HCT116 (cell line): Measurements from ENCODE around the gene ASAP2.

ENCODE experiments used
- CEBPB ChIP-seq: IDR thresholded peaks from 2 replicates; pipeline ENCODE4 v1.6.1; 2012; ENCODE audit warnings: low read depth
- EGR1 ChIP-seq: IDR thresholded peaks from 2 replicates; pipeline ENCODE4 v1.6.1; 2012; ENCODE audit warnings: low read depth
- EZH2 ChIP-seq: fragments of 200-600 bp; sonication (generic); IDR thresholded peaks from 2 replicates; pipeline ENCODE4 v1.6.1; 2017; ENCODE audit warnings: antibody characterized with exemption, mixed run types
- EZH2phosphoT487 ChIP-seq: fragments of 200-600 bp; IDR thresholded peaks from 2 replicates; pipeline ENCODE4 v1.6.1; 2018; ENCODE audit warnings: antibody characterized with exemption, borderline replicate concordance
- JUND ChIP-seq: IDR thresholded peaks from 2 replicates; pipeline ENCODE4 v1.6.1; 2012
- POLR2A ChIP-seq: IDR thresholded peaks from 2 replicates; pipeline ENCODE4 v1.7.0; 2011; ENCODE audit warnings: borderline replicate concordance; ENCODE audit not compliant: insufficient read depth, insufficient read length; ENCODE audit errors: extremely low read depth
- POLR2AphosphoS5 ChIP-seq: IDR thresholded peaks from 2 replicates; pipeline ENCODE4 v1.6.1; 2011; ENCODE audit warnings: mild to moderate bottlenecking, low read depth, low read length, moderate library complexity
- SIN3A ChIP-seq: IDR thresholded peaks from 2 replicates; pipeline ENCODE4 v1.6.1; 2012; ENCODE audit warnings: low read depth
- SP1 ChIP-seq: IDR thresholded peaks from 2 replicates; pipeline ENCODE4 v1.6.1; 2012; ENCODE audit warnings: low read depth
- TCF7L2 ChIP-seq: IDR thresholded peaks from 2 replicates; pipeline ENCODE4 v1.7.0; 2011; ENCODE audit warnings: borderline replicate concordance, inconsistent platforms; ENCODE audit not compliant: insufficient read depth, insufficient read length; ENCODE audit errors: extremely low read depth
- TF ChIP-seq, protein P1 (sequence below), 3 experiments: fragments of 200-600 bp in 1 of 3; sonication (generic) in 1 of 3; IDR thresholded peaks in 2 of 3; conservative IDR thresholded peaks in 1 of 3; 2 replicates each; pipeline ENCODE4 v1.5.1; 2012 to 2017; ENCODE audit warnings: low read depth in 2 of 3, low read length in 2 of 3, antibody characterized with exemption in 1 of 3, borderline replicate concordance in 1 of 3, control low read depth in 1 of 3, mild to moderate bottlenecking in 1 of 3, mixed read lengths in 1 of 3, mixed run types in 1 of 3, moderate library complexity in 1 of 3; ENCODE audit not compliant: insufficient read depth in 1 of 3
- TF ChIP-seq, protein P2 (sequence below): IDR thresholded peaks from 2 replicates; pipeline ENCODE4 v1.6.1; 2012
- TF ChIP-seq, protein P3 (sequence below): IDR thresholded peaks from 2 replicates; pipeline ENCODE4 v1.6.1; 2012

DNA sequence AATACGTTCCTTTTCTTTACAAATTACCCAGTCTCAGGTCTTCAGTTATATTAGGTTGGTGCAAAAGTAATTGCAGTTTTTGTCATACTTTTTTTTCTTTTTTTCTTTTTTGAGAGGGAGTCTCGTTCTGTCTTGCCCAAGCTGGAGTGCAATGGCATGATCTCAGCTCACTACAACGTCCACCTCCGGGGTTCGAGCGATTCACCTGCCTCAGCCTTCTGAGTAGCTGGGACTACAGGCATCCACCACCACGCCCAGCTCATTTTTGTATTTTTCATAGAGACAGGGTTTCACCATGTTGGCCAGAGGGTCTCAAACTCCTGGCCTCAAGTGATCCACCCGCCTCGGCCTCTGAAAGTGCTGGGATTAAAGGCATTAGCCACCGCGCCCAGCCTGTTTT is 43.8 kb upstream of the ASAP2 start:
- TF ChIP-seq, protein P1, sequence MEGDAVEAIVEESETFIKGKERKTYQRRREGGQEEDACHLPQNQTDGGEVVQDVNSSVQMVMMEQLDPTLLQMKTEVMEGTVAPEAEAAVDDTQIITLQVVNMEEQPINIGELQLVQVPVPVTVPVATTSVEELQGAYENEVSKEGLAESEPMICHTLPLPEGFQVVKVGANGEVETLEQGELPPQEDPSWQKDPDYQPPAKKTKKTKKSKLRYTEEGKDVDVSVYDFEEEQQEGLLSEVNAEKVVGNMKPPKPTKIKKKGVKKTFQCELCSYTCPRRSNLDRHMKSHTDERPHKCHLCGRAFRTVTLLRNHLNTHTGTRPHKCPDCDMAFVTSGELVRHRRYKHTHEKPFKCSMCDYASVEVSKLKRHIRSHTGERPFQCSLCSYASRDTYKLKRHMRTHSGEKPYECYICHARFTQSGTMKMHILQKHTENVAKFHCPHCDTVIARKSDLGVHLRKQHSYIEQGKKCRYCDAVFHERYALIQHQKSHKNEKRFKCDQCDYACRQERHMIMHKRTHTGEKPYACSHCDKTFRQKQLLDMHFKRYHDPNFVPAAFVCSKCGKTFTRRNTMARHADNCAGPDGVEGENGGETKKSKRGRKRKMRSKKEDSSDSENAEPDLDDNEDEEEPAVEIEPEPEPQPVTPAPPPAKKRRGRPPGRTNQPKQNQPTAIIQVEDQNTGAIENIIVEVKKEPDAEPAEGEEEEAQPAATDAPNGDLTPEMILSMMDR (IDR thresholded peaks at IDR 0.05 in 2 of 3, conservative IDR thresholded peaks at IDR 0.05 in 1 of 3; ENCODE audit: borderline replicate concordance in 1 of 3, insufficient read depth in 1 of 3, low read depth in 2 of 3, low read length in 2 of 3) = no peak
- TF ChIP-seq POLR2AphosphoS5 (no peak), POLR2A (no peak), JUND (no peak), EZH2phosphoT487 (no peak), EZH2 (no peak), EGR1 (no peak), SIN3A (no peak), SP1 (no peak), CEBPB (no peak), TCF7L2 (no peak)
- TF ChIP-seq, protein P2, sequence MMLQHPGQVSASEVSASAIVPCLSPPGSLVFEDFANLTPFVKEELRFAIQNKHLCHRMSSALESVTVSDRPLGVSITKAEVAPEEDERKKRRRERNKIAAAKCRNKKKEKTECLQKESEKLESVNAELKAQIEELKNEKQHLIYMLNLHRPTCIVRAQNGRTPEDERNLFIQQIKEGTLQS = no peak
- TF ChIP-seq, protein P3, sequence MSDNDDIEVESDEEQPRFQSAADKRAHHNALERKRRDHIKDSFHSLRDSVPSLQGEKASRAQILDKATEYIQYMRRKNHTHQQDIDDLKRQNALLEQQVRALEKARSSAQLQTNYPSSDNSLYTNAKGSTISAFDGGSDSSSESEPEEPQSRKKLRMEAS = no peak
